NCI-H128 (cell line): ENCODE measurements around the gene KPNA2.
"Not testable (repeated sequence)": the region's sequence is repeated elsewhere in the genome, so short reads cannot be mapped to it uniquely, and the experiment has no call there.

Experiments
- DNase-seq: peaks from one replicate; lab custom pipeline; 2025; ENCODE audit not compliant: unreplicated experiment; lab: John Stamatoyannopoulos, UW

KPNA2 gene

GRCh38 chr17:68054296-68054900, 18.9 kb downstream of the KPNA2 start:
- DNase-seq: no peak

- no peak for DNase-seq
Measured at GRCh38 chr17:68057531-68057952, 22.0 kb downstream of the KPNA2 start.

- no peak for DNase-seq
Measured at GRCh38 chr17:68060336-68060735, 24.8 kb downstream of the KPNA2 start.

GRCh38 chr17:68061512-68062313, 26.2 kb downstream of the KPNA2 start:
- no peak for DNase-seq

GRCh38 chr17:68065366-68065765, 29.8 kb downstream of the KPNA2 start:
- DNase-seq: not testable (repeated sequence)

GRCh38 chr17:68068512-68068911, 33.0 kb downstream of the KPNA2 start:
- not testable (repeated sequence) for DNase-seq

GRCh38 chr17:68070582-68071444, 35.3 kb downstream of the KPNA2 start:
- DNase-seq: not testable (repeated sequence)

- DNase-seq: no peak
Measured at GRCh38 chr17:68074279-68074678, 38.7 kb downstream of the KPNA2 start.

GRCh38 chr17:68075953-68076607, 40.5 kb downstream of the KPNA2 start:
- DNase-seq: not testable (repeated sequence)

- DNase-seq: not testable (repeated sequence)
Measured at GRCh38 chr17:68077498-68077897, 42.0 kb downstream of the KPNA2 start.

GRCh38 chr17:68080411-68081150, 45.0 kb downstream of the KPNA2 start:
- no peak for DNase-seq

GRCh38 chr17:68081305-68082265, 46.0 kb downstream of the KPNA2 start:
- DNase-seq: not testable (repeated sequence)

GRCh38 chr17:68085771-68086381, 50.3 kb downstream of the KPNA2 start:
- DNase-seq: no peak

- not testable (repeated sequence) for DNase-seq
Measured at GRCh38 chr17:68086666-68087065, 51.1 kb downstream of the KPNA2 start.

GRCh38 chr17:68087131-68087623, 51.6 kb downstream of the KPNA2 start:
- not testable (repeated sequence) for DNase-seq

GRCh38 chr17:68087851-68088250, 52.3 kb downstream of the KPNA2 start:
- no peak for DNase-seq

GRCh38 chr17:68089881-68090280, 54.3 kb downstream of the KPNA2 start:
- DNase-seq: no peak

GRCh38 chr17:68094481-68095078, 59.0 kb downstream of the KPNA2 start:
- no peak for DNase-seq
